DOHH2 (cell line): ENCODE data around the gene ZBTB7C.

Experiments used
- H3F3A ChIP-seq: fragments of 200-600 bp; sonication (generic), shearing (Covaris generic); 2 replicates; pipeline ENCODE4 v1.6.0; 2016; ENCODE audit warnings: antibody characterized with exemption, mild to moderate bottlenecking; ENCODE audit not compliant: control insufficient read depth, insufficient read depth
- H3K27ac ChIP-seq: fragments of 200-600 bp; sonication (generic); 2 replicates; pipeline ENCODE4 v1.5.1; 2014; ENCODE audit warnings: low read depth, mild to moderate bottlenecking, low read length, moderate library complexity
- H3K27me3 ChIP-seq: fragments of 200-600 bp; sonication (generic); 2 replicates; pipeline ENCODE4 v1.6.1; 2014; ENCODE audit warnings: mild to moderate bottlenecking, low read length, mixed read lengths; ENCODE audit not compliant: control insufficient read depth
- H3K36me3 ChIP-seq: fragments of 200-600 bp; sonication (generic); 2 replicates; pipeline ENCODE4 v1.6.1; 2014; ENCODE audit warnings: mild to moderate bottlenecking, low read length, moderate library complexity, mixed read lengths; ENCODE audit not compliant: control insufficient read depth
- H3K4me1 ChIP-seq: fragments of 200-600 bp; sonication (generic); 2 replicates; pipeline ENCODE4 v1.6.1; 2014; ENCODE audit warnings: mild to moderate bottlenecking, low read length, mixed read lengths; ENCODE audit not compliant: control insufficient read depth
- H3K4me2 ChIP-seq: fragments of 200-600 bp; sonication (generic); 2 replicates; pipeline ENCODE4 v1.6.0; 2014; ENCODE audit warnings: mild to moderate bottlenecking, low read length, moderate library complexity
- H3K4me3 ChIP-seq: fragments of 200-600 bp; sonication (generic); 2 replicates; pipeline ENCODE4 v1.5.1; 2014; ENCODE audit warnings: mild to moderate bottlenecking, low read length, mixed read lengths
- H3K79me2 ChIP-seq: fragments of 200-600 bp; sonication (generic); 2 replicates; pipeline ENCODE4 v1.6.1; 2014; ENCODE audit warnings: mild to moderate bottlenecking, low read length, mixed read lengths; ENCODE audit not compliant: control insufficient read depth
- H3K9me2 ChIP-seq: fragments of 200-600 bp; sonication (generic); replicated peaks from 2 replicates; pipeline ENCODE4 v1.6.1; 2014; ENCODE audit warnings: mild to moderate bottlenecking, low read length, mixed read lengths; ENCODE audit not compliant: control insufficient read depth
- H3K9me3 ChIP-seq: fragments of 200-600 bp; sonication (generic); 2 replicates; pipeline ENCODE4 v1.6.1; 2014; ENCODE audit warnings: antibody characterized with exemption, low read length, mixed read lengths; ENCODE audit not compliant: control insufficient read depth, insufficient read depth
- H4K20me1 ChIP-seq: fragments of 200-600 bp; sonication (generic); 2 replicates; pipeline ENCODE4 v1.6.0; 2014; ENCODE audit warnings: low read depth, mild to moderate bottlenecking, antibody characterized with exemption, low read length, moderate library complexity; ENCODE audit not compliant: control insufficient read depth, insufficient read depth
- EZH2phosphoT487 ChIP-seq: fragments of 200-600 bp; sonication (generic); IDR thresholded peaks from 2 replicates; pipeline ENCODE4 v1.6.1; 2017; ENCODE audit warnings: borderline replicate concordance, mild to moderate bottlenecking, antibody characterized with exemption, low read length, moderate library complexity, mixed read lengths
- TF ChIP-seq, protein P1 (sequence below): fragments of 200-600 bp; sonication (generic); IDR thresholded peaks from one replicate; pipeline ENCODE4 v1.5.1; 2014; ENCODE audit warnings: antibody characterized with exemption, mild to moderate bottlenecking, low read depth, low read length; ENCODE audit not compliant: poor library complexity, severe bottlenecking

Gene ZBTB7C

DNA sequence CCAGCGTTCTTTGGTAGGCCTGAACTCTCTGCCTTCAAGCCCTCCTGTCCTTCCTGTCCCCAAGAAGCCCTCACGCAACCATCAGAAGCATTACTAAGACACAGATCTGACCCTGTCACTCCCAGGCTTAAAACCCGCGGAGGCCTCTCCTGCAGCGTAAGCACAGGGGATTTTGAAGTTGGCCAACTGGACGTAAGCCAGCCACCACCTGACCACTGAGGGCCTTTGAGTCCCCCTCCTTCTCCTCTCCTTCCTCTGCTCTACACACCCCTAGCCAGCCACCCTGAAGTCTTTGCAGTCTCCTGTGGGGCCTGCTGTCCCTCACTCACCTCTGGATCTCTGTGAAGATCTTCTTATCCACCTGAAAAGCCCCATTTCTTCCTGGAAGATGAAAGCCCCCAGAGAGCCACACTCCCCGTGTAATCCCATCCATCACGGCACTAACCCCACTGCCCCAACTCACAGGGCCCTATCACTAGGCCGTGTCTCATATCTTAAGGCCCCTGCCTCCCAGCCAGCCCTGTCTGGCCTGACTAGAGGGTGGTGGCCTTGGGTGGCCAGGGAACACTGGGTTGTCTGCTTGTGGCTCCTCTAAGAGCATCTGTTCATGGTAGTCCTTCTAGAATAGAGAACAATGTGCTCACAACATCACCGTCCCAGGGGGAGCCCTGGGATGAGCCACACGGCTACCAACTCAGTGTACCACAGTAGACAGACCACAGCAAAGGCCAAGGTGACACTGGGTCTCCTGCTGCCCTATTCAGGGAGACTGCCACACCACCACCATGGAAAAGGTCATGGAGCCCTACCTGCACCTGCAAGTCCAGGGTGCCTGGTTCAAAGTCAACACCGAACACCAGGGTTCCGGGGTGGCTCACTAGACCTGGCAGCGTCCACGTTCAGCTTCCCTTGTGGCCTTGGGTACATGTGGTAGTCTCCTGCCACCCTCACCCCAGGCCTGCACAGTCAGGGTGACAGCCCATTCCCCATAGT is 191.6 kb downstream of the ZBTB7C start:
- Histone ChIP-seq H3K4me1 (no peaks in the 10 kb centered on the region), H3K4me3 (no peak overlapping the region), H3F3A (no peaks in the 10 kb centered on the region), H3K4me2 (no peak overlapping the region), H3K36me3 (no peaks in the 10 kb centered on the region), H3K27me3 (no peaks in the 10 kb centered on the region), H3K79me2 (no peaks in the 10 kb centered on the region), H3K9me3 (no peaks in the 10 kb centered on the region), H4K20me1 (no peaks in the 10 kb centered on the region), H3K9me2 (no peaks in the 10 kb centered on the region), H3K27ac (no peak overlapping the region)
- TF ChIP-seq, protein P1, sequence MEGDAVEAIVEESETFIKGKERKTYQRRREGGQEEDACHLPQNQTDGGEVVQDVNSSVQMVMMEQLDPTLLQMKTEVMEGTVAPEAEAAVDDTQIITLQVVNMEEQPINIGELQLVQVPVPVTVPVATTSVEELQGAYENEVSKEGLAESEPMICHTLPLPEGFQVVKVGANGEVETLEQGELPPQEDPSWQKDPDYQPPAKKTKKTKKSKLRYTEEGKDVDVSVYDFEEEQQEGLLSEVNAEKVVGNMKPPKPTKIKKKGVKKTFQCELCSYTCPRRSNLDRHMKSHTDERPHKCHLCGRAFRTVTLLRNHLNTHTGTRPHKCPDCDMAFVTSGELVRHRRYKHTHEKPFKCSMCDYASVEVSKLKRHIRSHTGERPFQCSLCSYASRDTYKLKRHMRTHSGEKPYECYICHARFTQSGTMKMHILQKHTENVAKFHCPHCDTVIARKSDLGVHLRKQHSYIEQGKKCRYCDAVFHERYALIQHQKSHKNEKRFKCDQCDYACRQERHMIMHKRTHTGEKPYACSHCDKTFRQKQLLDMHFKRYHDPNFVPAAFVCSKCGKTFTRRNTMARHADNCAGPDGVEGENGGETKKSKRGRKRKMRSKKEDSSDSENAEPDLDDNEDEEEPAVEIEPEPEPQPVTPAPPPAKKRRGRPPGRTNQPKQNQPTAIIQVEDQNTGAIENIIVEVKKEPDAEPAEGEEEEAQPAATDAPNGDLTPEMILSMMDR = no peak
- TF ChIP-seq EZH2phosphoT487 = no peak

DNA sequence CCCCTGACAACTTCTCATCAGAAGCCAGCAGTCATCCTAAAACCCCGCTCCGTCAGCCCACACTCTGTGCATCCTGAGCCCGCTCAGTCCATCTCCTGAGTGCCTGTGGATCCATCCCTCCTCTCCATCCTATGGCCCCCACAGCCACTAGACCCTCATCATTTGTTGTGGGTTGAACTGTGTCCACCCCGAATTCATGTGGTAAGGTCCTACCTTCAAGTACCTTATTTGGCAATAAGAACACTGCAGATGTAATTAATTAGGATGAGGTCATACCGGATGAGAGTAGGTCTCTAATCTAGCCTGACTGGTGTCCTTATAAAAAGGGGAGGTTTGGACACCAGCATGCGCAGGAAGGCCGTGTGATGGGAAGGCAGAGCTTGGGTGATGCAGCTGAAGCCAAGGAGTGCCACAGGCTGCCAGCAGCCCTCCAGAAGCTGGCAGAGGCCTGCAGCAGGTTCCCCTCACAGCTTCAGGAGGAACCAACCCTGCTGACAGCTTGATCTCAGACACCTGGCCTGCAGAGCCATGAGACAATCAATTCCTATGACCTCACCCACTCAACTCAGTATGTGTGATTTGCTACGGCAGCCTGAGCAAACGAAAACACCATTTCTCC is 192.4 kb downstream of the ZBTB7C start:
- TF ChIP-seq EZH2phosphoT487 = no peak
- TF ChIP-seq, protein P1 = no peak

DNA sequence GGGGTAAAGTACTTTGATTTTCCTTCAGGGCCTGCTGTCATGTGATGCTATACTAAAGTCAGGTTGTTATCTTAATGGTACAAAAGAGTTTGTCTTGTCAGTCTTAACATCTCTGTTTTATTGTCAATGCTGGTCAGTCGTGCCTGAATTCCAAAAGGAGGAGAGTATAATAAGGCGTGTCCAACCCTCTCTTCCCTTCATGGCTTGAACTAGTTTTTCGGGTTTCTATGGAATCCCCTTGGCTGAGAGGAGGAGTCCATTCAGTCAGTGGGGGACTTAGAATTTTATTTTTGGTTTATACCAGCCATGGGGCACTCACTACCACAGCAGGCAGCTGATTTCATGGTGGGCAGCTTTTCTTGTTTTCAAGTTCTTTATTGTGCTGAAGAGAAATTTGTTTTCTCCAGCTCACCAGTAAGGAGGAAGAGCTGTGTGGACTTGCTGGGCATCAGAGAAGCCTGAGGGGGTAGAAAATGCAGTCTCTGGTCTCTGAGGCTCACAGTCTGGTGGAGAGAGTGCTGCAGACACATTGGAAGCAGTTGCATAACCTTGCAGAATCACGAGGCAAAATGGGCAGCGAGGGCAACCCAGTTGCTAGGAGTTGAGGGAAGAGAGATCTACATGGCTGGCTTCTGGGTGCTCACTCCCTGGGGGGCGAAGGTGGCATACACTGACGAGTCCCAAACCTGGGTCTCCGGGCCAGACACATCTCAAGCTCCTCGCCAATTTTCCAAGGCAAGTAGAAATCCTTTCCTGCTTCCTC is 193.1 kb downstream of the ZBTB7C start:
- Histone ChIP-seq H3K27ac (no peak overlapping the region), H3K4me1 (no peaks in the 10 kb centered on the region), H3K4me2 (no peak overlapping the region), H3K4me3 (no peak overlapping the region), H3K9me3 (no peaks in the 10 kb centered on the region), H3K79me2 (no peaks in the 10 kb centered on the region), H3K27me3 (no peaks in the 10 kb centered on the region), H3K9me2 (no peaks in the 10 kb centered on the region), H3F3A (no peaks in the 10 kb centered on the region), H3K36me3 (no peaks in the 10 kb centered on the region), H4K20me1 (no peaks in the 10 kb centered on the region)
- no peak for TF ChIP-seq EZH2phosphoT487
- TF ChIP-seq, protein P1 = no peak

More for the DNA sequence above, 192.4 kb downstream of the ZBTB7C start:
- Histone ChIP-seq H3K9me3 (no peaks in the 10 kb centered on the region), H3K27ac (no peak overlapping the region), H3K36me3 (no peaks in the 10 kb centered on the region), H3K4me1 (no peaks in the 10 kb centered on the region), H4K20me1 (no peaks in the 10 kb centered on the region), H3K4me2 (no peak overlapping the region), H3K9me2 (no peaks in the 10 kb centered on the region), H3K27me3 (no peaks in the 10 kb centered on the region), H3K79me2 (no peaks in the 10 kb centered on the region), H3F3A (no peaks in the 10 kb centered on the region), H3K4me3 (no peak overlapping the region)
